ENCODE measurements around the gene BLVRA.
"Not testable (repeated sequence)": the region's sequence is repeated elsewhere in the genome, so short reads cannot be mapped to it uniquely, and the experiment has no call there.

The BLVRA gene, protein sequence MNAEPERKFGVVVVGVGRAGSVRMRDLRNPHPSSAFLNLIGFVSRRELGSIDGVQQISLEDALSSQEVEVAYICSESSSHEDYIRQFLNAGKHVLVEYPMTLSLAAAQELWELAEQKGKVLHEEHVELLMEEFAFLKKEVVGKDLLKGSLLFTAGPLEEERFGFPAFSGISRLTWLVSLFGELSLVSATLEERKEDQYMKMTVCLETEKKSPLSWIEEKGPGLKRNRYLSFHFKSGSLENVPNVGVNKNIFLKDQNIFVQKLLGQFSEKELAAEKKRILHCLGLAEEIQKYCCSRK

DNA sequence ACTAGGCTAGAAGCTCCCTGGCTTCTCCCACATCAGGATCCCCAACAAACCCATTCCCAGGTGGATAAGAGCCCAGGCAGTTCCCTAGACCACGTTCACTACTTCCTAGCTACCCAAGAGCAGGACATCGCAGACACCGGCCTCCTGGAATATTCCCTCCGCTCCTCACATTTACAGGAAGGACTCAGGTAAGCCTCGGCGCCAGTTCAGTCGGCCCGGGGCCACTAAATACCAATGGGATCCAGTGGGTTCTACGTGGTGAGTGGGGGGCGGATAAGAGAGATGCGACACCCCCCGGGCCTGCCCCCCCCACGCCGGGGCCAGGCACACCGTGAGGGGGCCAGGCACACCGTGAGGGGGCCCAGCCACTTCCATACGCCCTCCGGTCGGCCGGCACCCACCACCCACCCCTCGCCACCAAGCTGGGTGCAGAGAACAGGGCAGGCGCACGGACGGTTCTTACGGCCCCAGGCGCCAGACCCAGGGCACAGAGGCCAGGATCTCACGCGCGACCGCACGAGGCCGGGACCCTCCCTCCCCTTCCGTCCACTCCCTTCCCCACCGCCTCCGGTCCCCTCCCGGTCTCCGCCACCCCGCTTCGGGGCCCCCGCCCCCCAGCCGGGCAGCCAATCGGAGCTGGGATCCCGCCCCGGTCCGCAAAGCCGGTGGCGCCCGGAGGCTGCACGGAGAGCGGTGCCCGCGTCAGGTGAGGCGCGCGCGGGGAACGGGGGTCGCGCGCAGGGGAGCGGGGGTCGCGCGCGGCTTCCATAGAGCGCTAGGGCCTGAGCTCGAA lies at the start of gene BLVRA:
TSS of gene BLVRA (plus strand) at position 652 of the 793 bp plus-strand sequence. CDS start 12,479 bp downstream, outside the sequence.
- no peaks in the 10 kb centered on the region for H3K36me3 ChIP-seq
- H3K4me1 ChIP-seq, result peaks cover 7% of the 10 kb centered on the region
- H3K4me2 ChIP-seq, result peak within 1 kb of the TSS; percentile 95
- H3K27ac ChIP-seq, result peak within 1 kb of the TSS; percentile 30; the same call in 1 of the 2 replicates
- H4K20me1 ChIP-seq, result no peaks in the 10 kb centered on the region
- peak within 1 kb of the TSS; percentile 75 for H3K4me3 ChIP-seq
- H3K9ac ChIP-seq, result peak within 1 kb of the TSS; percentile 70
- no peak for TF ChIP-seq Cebpa-rat (IDR thresholded peaks at IDR 0.05)
- peaks cover 37% of the 10 kb centered on the region for H3K27me3 ChIP-seq
- H3K9me3 ChIP-seq, result no peaks in the 10 kb centered on the region

DNA sequence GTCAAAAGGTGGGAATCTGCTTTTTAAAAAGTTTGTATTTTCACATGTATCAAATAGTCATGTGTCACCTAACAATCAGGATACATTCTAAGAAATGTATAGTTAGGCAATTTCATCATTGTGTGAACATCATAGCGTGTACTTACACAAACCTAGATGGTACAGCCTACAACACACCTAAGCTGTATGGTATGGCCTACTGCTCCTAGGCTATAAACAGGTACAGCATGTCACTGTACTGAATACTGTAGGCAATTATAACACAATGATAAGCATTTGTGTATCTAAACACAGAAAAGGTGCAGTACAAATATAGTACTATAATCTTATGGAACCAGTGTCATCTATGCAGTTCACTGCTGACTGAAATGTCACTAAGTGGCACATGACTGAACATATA lies 47.0 kb upstream of the BLVRA start:
- Histone ChIP-seq H3K9ac (no peak overlapping the region), H4K20me1 (peaks cover 35% of the 10 kb centered on the region; the same call in 1 of the 2 replicates), H3K36me3 (peaks cover 70% of the 10 kb centered on the region), H3K4me3 (no peak overlapping the region), H3K4me2 (no peak overlapping the region), H3K27ac (no peak overlapping the region), H3K9me3 (peaks cover 59% of the 10 kb centered on the region), H3K27me3 (no peaks in the 10 kb centered on the region), H3K4me1 (no peaks in the 10 kb centered on the region)
- TF ChIP-seq Cebpa-rat (IDR thresholded peaks at IDR 0.05), result no peak

DNA sequence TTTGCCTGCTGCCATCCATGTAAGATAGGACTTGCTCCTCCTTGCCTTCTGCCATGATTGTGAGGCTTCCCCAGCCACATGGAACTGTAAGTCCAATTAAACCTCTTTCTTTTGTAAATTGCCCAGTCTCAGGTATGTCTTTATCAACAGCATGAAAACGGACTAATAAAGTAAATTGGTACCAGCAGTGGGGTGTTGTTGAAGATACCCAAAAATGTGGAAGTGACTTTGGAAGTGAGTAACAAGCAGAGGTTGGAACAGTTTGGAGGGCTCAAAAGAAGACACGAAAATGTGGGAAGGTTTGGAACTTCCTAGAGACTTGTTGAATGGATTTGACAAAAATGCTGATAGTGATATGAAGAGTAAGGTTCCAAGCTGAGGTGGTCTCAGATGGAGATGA lies 42.5 kb upstream of the BLVRA start:
- Histone ChIP-seq H4K20me1 (peaks cover 49% of the 10 kb centered on the region), H3K9me3 (peaks cover 32% of the 10 kb centered on the region), H3K36me3 (peaks cover 65% of the 10 kb centered on the region)
- H3K4me2 ChIP-seq, H3K27ac ChIP-seq, H3K4me3 ChIP-seq, H3K27me3 ChIP-seq, H3K4me1 ChIP-seq, H3K9ac ChIP-seq: not testable (repeated sequence)

DNA sequence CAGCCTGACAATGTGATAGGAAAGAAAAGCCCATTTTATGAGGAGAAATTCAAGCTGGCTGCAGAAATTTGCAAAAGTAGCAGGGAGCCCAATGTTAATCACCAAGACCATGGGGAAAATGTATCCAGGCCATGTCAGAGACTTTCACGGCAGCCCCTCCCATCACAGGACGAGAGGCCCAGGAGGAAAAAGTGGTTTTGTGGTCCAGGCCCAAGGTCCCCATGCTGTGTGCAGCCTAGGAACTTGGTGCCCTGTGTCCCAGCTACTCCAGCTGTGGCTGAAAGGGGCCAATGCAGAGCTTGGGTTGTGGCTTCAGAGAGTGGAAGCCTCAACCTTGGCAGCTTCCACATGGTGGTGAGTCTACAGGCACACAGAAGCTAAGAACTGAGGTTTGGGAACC lies 41.9 kb upstream of the BLVRA start:
- no peak for TF ChIP-seq Cebpa-rat (IDR thresholded peaks at IDR 0.05)
- Histone ChIP-seq H3K36me3 (peaks cover 63% of the 10 kb centered on the region), H3K27me3 (no peaks in the 10 kb centered on the region), H3K4me3 (no peak overlapping the region), H3K4me1 (no peaks in the 10 kb centered on the region), H3K9me3 (peaks cover 32% of the 10 kb centered on the region), H4K20me1 (peaks cover 49% of the 10 kb centered on the region), H3K9ac (no peak overlapping the region), H3K27ac (no peak overlapping the region), H3K4me2 (no peak overlapping the region)

DNA sequence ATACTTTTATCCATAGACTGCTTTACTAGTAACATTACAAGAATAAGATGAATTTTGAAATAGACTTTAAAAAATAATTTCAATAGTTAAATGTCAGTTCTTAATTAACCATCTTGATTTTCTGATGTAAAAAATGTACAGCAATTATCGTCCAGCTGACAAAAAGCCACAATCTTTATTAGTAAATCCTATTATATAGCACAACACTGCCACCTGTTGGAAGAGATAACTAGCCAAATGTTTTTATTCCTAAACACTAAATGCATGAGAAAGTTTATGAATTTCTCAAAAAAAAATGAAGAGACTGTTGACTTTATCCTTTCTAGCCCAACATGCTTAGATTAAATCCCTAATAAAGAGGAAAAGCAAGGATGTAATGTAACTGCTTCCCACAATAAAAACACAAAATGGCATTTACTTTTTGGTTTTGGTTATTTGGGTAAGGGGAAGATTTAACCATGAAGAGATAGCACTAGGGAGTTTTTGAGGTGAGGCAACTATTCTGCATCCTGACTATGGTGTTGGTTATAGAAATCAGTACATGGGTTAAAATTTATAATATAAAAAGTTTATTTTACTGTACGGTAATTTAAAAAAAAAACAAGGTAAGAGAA lies 37.2 kb upstream of the BLVRA start:
- no peak for TF ChIP-seq Cebpa-rat (IDR thresholded peaks at IDR 0.05)
- no peak overlapping the region for H3K9ac ChIP-seq

DNA sequence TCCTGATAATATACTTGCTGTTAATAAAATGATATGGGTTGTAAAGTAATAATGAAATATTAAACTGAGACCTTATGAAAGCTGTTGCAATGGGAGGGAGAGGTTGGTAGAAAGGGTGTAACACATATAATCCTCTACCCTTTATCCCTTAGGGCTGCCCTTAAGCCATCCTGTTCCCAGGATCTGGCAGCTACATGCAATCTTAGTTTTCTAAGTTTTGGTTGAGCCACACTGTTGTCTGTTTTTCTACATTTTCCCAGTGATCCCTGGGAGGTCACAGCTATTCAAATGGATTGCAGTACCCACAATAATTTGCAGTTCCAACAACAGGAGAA lies 35.5 kb upstream of the BLVRA start:
- Histone ChIP-seq H3K4me3 (no peak overlapping the region), H3K4me2 (no peak overlapping the region), H3K27me3 (no peaks in the 10 kb centered on the region), H4K20me1 (peaks cover 74% of the 10 kb centered on the region), H3K9ac (no peak overlapping the region), H3K4me1 (peaks cover 7% of the 10 kb centered on the region), H3K9me3 (no peaks in the 10 kb centered on the region; the same call in 1 of the 2 replicates), H3K36me3 (peaks cover 10% of the 10 kb centered on the region; the same call in 1 of the 2 replicates), H3K27ac (no peak overlapping the region)
- no peak for TF ChIP-seq Cebpa-rat (IDR thresholded peaks at IDR 0.05)

More for the DNA sequence above, 37.2 kb upstream of the BLVRA start:
- H3K4me3 ChIP-seq, result no peak overlapping the region
- H4K20me1 ChIP-seq, result peaks cover 70% of the 10 kb centered on the region
- no peaks in the 10 kb centered on the region for H3K27me3 ChIP-seq
- H3K9me3 ChIP-seq, result peaks cover 16% of the 10 kb centered on the region
- no peak overlapping the region for H3K4me2 ChIP-seq
- no peaks in the 10 kb centered on the region for H3K4me1 ChIP-seq
- no peak overlapping the region for H3K27ac ChIP-seq
- peaks cover 25% of the 10 kb centered on the region for H3K36me3 ChIP-seq

DNA sequence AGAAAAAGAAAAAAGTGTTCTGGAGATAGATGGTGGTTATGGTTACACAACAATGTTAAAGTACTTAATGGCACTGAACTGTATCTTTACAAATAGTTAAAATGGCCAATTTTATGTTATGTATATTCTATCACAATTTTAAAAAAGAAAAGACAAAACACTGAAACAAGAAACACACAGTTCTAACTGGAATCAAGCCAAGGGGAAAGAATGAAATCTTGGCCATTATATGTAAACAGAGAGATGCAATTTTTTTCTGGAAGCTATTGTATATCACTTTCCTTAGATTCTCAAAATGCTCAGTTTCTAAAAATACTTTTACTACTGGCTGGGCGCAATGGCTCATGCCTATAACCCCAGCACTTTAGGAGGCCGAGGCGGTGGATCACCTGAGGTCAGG lies 33.2 kb upstream of the BLVRA start:
- TF ChIP-seq Cebpa-rat (IDR thresholded peaks at IDR 0.05), result no peak
- no peaks in the 10 kb centered on the region for H3K9me3 ChIP-seq
- peaks cover 20% of the 10 kb centered on the region for H3K4me1 ChIP-seq
- peaks cover 64% of the 10 kb centered on the region for H4K20me1 ChIP-seq
- no peak overlapping the region for H3K9ac ChIP-seq
- H3K36me3 ChIP-seq, result peaks cover 5% of the 10 kb centered on the region; the same call in 1 of the 2 replicates
- H3K27ac ChIP-seq, result no peak overlapping the region
- no peak overlapping the region for H3K4me3 ChIP-seq
- no peak overlapping the region for H3K4me2 ChIP-seq
- no peaks in the 10 kb centered on the region for H3K27me3 ChIP-seq

DNA sequence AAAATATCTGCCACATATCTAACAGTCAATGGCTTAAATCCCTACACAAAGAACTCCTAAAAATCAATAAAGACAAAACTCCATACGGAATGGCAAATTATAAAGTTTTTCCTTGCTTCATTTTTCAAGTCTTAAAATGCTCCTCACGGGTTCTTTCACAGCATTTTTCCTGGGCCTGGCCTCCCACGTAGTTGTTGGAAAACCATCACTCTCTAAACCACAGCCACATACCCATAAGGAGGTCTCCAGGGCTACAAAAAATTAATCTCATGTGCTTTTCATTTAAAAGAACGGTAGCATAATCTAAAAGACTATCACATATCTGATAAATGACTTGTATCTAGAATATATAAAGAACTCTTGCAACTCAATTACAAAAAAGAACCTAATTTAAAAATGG lies 32.0 kb upstream of the BLVRA start:
- peaks cover 52% of the 10 kb centered on the region for H4K20me1 ChIP-seq
- H3K9ac ChIP-seq, result no peak overlapping the region
- peaks cover 24% of the 10 kb centered on the region for H3K4me1 ChIP-seq
- no peaks in the 10 kb centered on the region for H3K36me3 ChIP-seq
- no peaks in the 10 kb centered on the region for H3K27me3 ChIP-seq
- H3K4me3 ChIP-seq, result no peak overlapping the region
- no peak for TF ChIP-seq Cebpa-rat (IDR thresholded peaks at IDR 0.05)
- H3K9me3 ChIP-seq, result no peaks in the 10 kb centered on the region
- H3K4me2 ChIP-seq, result 0 out of 2 replicates have a peak overlapping the region, but pooled peaks have one; percentile 3
- H3K27ac ChIP-seq, result no peak overlapping the region

DNA sequence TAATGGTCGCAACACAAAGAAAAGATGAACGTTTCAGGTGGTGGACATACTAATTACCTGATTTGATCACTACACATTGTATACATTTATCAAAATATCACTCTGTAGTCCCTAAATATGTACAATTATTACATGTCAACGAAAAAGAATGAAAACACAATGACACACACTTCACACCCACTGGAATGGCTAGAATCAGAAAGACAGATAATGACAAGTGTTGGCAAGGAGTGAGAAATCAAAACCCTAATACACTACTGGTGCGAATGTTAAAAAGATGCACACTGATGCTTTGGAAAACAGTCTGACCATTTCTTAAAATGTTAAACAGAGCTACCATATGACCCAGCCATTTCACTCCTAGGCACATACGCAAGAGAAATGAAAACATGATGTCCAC lies 31.5 kb upstream of the BLVRA start:
- Histone ChIP-seq H3K27me3 (no peaks in the 10 kb centered on the region), H3K27ac (no peak overlapping the region), H3K36me3 (no peaks in the 10 kb centered on the region), H3K9ac (no peak overlapping the region), H4K20me1 (peaks cover 46% of the 10 kb centered on the region), H3K4me3 (no peak overlapping the region), H3K4me1 (peaks cover 24% of the 10 kb centered on the region), H3K4me2 (peak overlapping the region; percentile 79; the same call in 1 of the 2 replicates), H3K9me3 (no peaks in the 10 kb centered on the region)
- TF ChIP-seq Cebpa-rat (IDR thresholded peaks at IDR 0.05), result no peak

DNA sequence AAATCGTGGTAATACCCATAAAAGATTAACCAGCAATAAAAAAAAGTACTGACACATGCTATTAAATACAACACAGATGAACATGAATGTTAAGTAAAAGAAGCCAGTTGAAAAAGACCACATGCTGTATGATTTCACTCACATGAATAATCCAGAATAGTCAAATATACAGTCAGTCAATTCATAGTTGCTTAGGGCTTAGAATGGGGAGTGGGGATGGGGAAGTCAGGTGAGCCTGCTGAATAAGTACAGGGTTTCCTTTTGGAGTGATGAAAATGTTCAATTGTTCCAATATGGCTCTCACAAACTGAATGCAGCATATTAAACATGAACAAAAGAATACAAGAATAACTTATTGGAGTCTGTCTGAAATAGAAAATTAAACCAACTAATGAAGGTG lies 31.0 kb upstream of the BLVRA start:
- no peak for TF ChIP-seq Cebpa-rat (IDR thresholded peaks at IDR 0.05)
- H3K9me3 ChIP-seq, result no peaks in the 10 kb centered on the region
- no peaks in the 10 kb centered on the region for H3K36me3 ChIP-seq
- H3K9ac ChIP-seq, result no peak overlapping the region
- H3K4me2 ChIP-seq, result peak overlapping the region; percentile 79
- H3K4me1 ChIP-seq, result peaks cover 24% of the 10 kb centered on the region
- no peaks in the 10 kb centered on the region for H3K27me3 ChIP-seq
- H3K4me3 ChIP-seq, result no peak overlapping the region
- H4K20me1 ChIP-seq, result peaks cover 42% of the 10 kb centered on the region
- no peak overlapping the region for H3K27ac ChIP-seq
